Prostate gland (tissue), 2 donors: ENCODE results near the gene PEX16.

Experiments used
- POLR2AphosphoS5 ChIP-seq: sonication (generic); formaldehyde crosslinking; IDR thresholded peaks from one replicate; pipeline ENCODE4 v1.6.1; 2017; ENCODE audit warnings: antibody characterized with exemption
- TF ChIP-seq, protein P1 (sequence below), 4 experiments: fragments of 200-600 bp in 2 of 4; fragments of 450-650 bp in 2 of 4; sonication (generic) in 2 of 4; IDR thresholded peaks; 1 replicate in 3 of 4; 2 replicates in 1 of 4; pipeline ENCODE4 v1.5.1; 2016 to 2019; ENCODE audit warnings: antibody characterized with exemption in 4 of 4, mild to moderate bottlenecking in 2 of 4, moderate library complexity in 2 of 4

DNA sequence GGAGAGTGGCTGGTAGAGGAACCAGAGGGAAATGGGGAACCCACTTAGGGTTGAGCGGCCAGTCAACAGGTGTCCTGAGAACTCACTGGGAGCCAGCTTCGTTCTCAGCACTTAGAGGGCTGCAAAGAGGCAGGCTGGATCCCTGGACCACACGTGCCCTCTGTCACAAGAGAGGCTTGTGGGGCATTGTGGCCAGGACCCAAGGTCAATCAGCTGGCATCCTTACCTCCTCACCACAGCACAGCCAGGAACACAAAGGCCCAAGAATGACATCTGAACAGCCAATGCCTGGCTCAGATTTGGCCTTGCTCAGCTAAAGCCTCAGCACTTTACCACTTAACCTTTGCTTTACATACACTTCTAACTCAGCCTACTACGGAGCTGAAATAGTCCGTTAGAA lies 24.8 kb downstream of the PEX16 start:
- TF ChIP-seq, protein P1, sequence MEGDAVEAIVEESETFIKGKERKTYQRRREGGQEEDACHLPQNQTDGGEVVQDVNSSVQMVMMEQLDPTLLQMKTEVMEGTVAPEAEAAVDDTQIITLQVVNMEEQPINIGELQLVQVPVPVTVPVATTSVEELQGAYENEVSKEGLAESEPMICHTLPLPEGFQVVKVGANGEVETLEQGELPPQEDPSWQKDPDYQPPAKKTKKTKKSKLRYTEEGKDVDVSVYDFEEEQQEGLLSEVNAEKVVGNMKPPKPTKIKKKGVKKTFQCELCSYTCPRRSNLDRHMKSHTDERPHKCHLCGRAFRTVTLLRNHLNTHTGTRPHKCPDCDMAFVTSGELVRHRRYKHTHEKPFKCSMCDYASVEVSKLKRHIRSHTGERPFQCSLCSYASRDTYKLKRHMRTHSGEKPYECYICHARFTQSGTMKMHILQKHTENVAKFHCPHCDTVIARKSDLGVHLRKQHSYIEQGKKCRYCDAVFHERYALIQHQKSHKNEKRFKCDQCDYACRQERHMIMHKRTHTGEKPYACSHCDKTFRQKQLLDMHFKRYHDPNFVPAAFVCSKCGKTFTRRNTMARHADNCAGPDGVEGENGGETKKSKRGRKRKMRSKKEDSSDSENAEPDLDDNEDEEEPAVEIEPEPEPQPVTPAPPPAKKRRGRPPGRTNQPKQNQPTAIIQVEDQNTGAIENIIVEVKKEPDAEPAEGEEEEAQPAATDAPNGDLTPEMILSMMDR (IDR thresholded peaks at IDR 0.05): no peak
- TF ChIP-seq POLR2AphosphoS5: no peak
